ENCODE measurements around the gene FAR2. TPM values are rescaled to one million over a fixed set of nuclear protein-coding genes. Genes with fewer than 3 reads are reported as not detected.

Gene FAR2
- total and polyA plus RNA-seq, 2 experiments from 2014 or later: 18.7 to 22.6 TPM

DNA sequence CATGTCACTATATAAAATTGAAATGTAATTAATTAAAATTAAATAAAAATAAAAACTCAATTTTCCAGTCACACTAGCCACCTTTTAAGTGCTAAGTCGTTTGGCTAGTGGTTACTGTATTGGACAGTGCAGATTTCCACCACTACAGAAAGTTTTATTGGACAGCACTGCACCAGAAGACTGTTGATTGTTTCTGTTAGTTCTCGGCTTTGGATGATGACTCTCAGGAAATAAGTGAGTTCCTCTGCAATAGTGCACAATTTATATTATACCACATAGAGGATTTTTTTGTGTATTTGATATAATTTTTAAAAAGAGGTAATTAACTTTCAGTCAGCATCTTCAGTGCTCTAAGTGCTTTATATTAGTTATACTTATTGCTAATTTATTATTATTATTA is 52.7 kb downstream of the FAR2 start:
- Histone ChIP-seq H3F3A (replicated peaks; ENCODE audit: low read depth) (no peaks in the 10 kb centered on the region), H3K79me2 (replicated peaks; ENCODE audit: insufficient read depth) (no peaks in the 10 kb centered on the region), H3K9me2 (ENCODE audit: insufficient read depth) (no peaks in the 10 kb centered on the region), H2AFZ (no peak overlapping the region), H3K4me2 (no peak overlapping the region), H3K27ac (ENCODE audit: low read depth) (no peak overlapping the region), H3K36me3 (ENCODE audit: insufficient read depth) (no peaks in the 10 kb centered on the region), H3K4me1 (ENCODE audit: insufficient read depth) (peaks cover 1% of the 10 kb centered on the region), H4K20me1 (replicated peaks; ENCODE audit: insufficient read depth) (peaks cover 6% of the 10 kb centered on the region; the same call in 1 of the 2 replicates), H3K4me3 (no peak overlapping the region), H3K27me3 (ENCODE audit: insufficient read depth) (peaks cover 66% of the 10 kb centered on the region)
- TF ChIP-seq EZH2 (IDR thresholded peaks at IDR 0.05; ENCODE audit: low read depth, unreplicated experiment) (no peak), EZH2phosphoT487 (IDR thresholded peaks at IDR 0.05; ENCODE audit: unreplicated experiment) (no peak), ZNF331 (CRISPR knock-in tag; IDR thresholded peaks at IDR 0.05; ENCODE audit: low read depth) (no peak), CREB1 (CRISPR knock-in tag; IDR thresholded peaks at IDR 0.05; ENCODE audit: low read depth) (no peak), NANOG (IDR thresholded peaks at IDR 0.05; ENCODE audit: borderline replicate concordance) (no peak), POLR2AphosphoS5 (IDR thresholded peaks at IDR 0.05; ENCODE audit: low read depth) (no peak), STAT1 (IDR thresholded peaks at IDR 0.05; ENCODE audit: unreplicated experiment) (no peak), ZNF114 (CRISPR knock-in tag; IDR thresholded peaks at IDR 0.05) (no peak), JUNB (IDR thresholded peaks at IDR 0.05; ENCODE audit: unreplicated experiment) (no peak)
- TF ChIP-seq, protein P1, sequence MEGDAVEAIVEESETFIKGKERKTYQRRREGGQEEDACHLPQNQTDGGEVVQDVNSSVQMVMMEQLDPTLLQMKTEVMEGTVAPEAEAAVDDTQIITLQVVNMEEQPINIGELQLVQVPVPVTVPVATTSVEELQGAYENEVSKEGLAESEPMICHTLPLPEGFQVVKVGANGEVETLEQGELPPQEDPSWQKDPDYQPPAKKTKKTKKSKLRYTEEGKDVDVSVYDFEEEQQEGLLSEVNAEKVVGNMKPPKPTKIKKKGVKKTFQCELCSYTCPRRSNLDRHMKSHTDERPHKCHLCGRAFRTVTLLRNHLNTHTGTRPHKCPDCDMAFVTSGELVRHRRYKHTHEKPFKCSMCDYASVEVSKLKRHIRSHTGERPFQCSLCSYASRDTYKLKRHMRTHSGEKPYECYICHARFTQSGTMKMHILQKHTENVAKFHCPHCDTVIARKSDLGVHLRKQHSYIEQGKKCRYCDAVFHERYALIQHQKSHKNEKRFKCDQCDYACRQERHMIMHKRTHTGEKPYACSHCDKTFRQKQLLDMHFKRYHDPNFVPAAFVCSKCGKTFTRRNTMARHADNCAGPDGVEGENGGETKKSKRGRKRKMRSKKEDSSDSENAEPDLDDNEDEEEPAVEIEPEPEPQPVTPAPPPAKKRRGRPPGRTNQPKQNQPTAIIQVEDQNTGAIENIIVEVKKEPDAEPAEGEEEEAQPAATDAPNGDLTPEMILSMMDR (conservative IDR thresholded peaks at IDR 0.05; ENCODE audit: low read depth in 2 of 2): no peak
- TF ChIP-seq, protein P2, sequence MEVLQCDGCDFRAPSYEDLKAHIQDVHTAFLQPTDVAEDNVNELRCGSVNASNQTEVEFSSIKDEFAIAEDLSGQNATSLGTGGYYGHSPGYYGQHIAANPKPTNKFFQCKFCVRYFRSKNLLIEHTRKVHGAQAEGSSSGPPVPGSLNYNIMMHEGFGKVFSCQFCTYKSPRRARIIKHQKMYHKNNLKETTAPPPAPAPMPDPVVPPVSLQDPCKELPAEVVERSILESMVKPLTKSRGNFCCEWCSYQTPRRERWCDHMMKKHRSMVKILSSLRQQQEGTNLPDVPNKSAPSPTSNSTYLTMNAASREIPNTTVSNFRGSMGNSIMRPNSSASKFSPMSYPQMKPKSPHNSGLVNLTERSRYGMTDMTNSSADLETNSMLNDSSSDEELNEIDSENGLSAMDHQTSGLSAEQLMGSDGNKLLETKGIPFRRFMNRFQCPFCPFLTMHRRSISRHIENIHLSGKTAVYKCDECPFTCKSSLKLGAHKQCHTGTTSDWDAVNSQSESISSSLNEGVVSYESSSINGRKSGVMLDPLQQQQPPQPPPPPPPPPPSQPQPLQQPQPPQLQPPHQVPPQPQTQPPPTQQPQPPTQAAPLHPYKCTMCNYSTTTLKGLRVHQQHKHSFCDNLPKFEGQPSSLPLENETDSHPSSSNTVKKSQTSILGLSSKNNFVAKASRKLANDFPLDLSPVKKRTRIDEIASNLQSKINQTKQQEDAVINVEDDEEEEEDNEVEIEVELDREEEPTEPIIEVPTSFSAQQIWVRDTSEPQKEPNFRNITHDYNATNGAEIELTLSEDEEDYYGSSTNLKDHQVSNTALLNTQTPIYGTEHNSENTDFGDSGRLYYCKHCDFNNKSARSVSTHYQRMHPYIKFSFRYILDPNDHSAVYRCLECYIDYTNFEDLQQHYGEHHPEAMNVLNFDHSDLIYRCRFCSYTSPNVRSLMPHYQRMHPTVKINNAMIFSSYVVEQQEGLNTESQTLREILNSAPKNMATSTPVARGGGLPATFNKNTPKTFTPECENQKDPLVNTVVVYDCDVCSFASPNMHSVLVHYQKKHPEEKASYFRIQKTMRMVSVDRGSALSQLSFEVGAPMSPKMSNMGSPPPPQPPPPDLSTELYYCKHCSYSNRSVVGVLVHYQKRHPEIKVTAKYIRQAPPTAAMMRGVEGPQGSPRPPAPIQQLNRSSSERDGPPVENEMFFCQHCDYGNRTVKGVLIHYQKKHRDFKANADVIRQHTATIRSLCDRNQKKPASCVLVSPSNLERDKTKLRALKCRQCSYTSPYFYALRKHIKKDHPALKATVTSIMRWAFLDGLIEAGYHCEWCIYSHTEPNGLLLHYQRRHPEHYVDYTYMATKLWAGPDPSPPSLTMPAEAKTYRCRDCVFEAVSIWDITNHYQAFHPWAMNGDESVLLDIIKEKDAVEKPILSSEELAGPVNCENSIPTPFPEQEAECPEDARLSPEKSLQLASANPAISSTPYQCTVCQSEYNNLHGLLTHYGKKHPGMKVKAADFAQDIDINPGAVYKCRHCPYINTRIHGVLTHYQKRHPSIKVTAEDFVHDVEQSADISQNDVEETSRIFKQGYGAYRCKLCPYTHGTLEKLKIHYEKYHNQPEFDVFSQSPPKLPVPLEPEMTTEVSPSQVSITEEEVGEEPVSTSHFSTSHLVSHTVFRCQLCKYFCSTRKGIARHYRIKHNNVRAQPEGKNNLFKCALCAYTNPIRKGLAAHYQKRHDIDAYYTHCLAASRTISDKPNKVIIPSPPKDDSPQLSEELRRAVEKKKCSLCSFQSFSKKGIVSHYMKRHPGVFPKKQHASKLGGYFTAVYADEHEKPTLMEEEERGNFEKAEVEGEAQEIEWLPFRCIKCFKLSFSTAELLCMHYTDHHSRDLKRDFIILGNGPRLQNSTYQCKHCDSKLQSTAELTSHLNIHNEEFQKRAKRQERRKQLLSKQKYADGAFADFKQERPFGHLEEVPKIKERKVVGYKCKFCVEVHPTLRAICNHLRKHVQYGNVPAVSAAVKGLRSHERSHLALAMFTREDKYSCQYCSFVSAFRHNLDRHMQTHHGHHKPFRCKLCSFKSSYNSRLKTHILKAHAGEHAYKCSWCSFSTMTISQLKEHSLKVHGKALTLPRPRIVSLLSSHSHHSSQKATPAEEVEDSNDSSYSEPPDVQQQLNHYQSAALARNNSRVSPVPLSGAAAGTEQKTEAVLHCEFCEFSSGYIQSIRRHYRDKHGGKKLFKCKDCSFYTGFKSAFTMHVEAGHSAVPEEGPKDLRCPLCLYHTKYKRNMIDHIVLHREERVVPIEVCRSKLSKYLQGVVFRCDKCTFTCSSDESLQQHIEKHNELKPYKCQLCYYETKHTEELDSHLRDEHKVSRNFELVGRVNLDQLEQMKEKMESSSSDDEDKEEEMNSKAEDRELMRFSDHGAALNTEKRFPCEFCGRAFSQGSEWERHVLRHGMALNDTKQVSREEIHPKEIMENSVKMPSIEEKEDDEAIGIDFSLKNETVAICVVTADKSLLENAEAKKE (CRISPR knock-in tag; IDR thresholded peaks at IDR 0.05): no peak
- TF ChIP-seq, protein P3, sequence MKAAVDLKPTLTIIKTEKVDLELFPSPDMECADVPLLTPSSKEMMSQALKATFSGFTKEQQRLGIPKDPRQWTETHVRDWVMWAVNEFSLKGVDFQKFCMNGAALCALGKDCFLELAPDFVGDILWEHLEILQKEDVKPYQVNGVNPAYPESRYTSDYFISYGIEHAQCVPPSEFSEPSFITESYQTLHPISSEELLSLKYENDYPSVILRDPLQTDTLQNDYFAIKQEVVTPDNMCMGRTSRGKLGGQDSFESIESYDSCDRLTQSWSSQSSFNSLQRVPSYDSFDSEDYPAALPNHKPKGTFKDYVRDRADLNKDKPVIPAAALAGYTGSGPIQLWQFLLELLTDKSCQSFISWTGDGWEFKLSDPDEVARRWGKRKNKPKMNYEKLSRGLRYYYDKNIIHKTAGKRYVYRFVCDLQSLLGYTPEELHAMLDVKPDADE (IDR thresholded peaks at IDR 0.05): no peak
- TF ChIP-seq, protein P4, sequence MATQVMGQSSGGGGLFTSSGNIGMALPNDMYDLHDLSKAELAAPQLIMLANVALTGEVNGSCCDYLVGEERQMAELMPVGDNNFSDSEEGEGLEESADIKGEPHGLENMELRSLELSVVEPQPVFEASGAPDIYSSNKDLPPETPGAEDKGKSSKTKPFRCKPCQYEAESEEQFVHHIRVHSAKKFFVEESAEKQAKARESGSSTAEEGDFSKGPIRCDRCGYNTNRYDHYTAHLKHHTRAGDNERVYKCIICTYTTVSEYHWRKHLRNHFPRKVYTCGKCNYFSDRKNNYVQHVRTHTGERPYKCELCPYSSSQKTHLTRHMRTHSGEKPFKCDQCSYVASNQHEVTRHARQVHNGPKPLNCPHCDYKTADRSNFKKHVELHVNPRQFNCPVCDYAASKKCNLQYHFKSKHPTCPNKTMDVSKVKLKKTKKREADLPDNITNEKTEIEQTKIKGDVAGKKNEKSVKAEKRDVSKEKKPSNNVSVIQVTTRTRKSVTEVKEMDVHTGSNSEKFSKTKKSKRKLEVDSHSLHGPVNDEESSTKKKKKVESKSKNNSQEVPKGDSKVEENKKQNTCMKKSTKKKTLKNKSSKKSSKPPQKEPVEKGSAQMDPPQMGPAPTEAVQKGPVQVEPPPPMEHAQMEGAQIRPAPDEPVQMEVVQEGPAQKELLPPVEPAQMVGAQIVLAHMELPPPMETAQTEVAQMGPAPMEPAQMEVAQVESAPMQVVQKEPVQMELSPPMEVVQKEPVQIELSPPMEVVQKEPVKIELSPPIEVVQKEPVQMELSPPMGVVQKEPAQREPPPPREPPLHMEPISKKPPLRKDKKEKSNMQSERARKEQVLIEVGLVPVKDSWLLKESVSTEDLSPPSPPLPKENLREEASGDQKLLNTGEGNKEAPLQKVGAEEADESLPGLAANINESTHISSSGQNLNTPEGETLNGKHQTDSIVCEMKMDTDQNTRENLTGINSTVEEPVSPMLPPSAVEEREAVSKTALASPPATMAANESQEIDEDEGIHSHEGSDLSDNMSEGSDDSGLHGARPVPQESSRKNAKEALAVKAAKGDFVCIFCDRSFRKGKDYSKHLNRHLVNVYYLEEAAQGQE (IDR thresholded peaks at IDR 0.05; ENCODE audit: unreplicated experiment): no peak
- Mint-ChIP-seq H3K27me3 (ENCODE audit: insufficient read depth, low read depth, poor library complexity) (peaks cover 17% of the 10 kb centered on the region), H3K4me1 (peaks cover 9% of the 10 kb centered on the region), H3K9me3 (peaks cover 17% of the 10 kb centered on the region), H3K27ac (no peak overlapping the region), H3K4me3 (no peak overlapping the region), H3K36me3 (ENCODE audit: low read depth) (peaks cover 24% of the 10 kb centered on the region)
- DNase-seq (ENCODE audit: low spot score) (no peak), ATAC-seq (no peak)

All from GM23338 (cell line).